Measurements from ENCODE around the gene STAC.
"Not testable (repeated sequence)": the region's sequence is repeated elsewhere in the genome, so short reads cannot be mapped to it uniquely, and the experiment has no call there.

Gene STAC

GRCh38 chr3:36451816-36452215 lies 71.5 kb downstream of the STAC start:
- H3K27ac ChIP-seq (ENCODE audit: poor library complexity, severe bottlenecking) = no peak overlapping the region
- no peaks in the 10 kb centered on the region for H3K27me3 ChIP-seq (ENCODE audit: insufficient read depth, poor library complexity, severe bottlenecking)
- H3K9me3 ChIP-seq (ENCODE audit: severe bottlenecking) = no peaks in the 10 kb centered on the region
- no peak overlapping the region for H3K4me3 ChIP-seq (ENCODE audit: severe bottlenecking)
- no peak for DNase-seq (ENCODE audit: low spot score)
- H3K36me3 ChIP-seq (ENCODE audit: low read depth) = no peaks in the 10 kb centered on the region
- no peak for TF ChIP-seq CTCF (IDR thresholded peaks at IDR 0.05; ENCODE audit: poor library complexity, severe bottlenecking)
- ATAC-seq (ENCODE audit: low read depth) = no peak
- no peaks in the 10 kb centered on the region for H3K4me1 ChIP-seq (ENCODE audit: insufficient read depth, poor library complexity, severe bottlenecking)

- ATAC-seq (ENCODE audit: low read depth); DNase-seq (ENCODE audit: low spot score); H3K4me1 ChIP-seq (ENCODE audit: insufficient read depth, poor library complexity, severe bottlenecking); H3K36me3 ChIP-seq (ENCODE audit: low read depth); H3K27ac ChIP-seq (ENCODE audit: poor library complexity, severe bottlenecking); H3K4me3 ChIP-seq (ENCODE audit: severe bottlenecking); H3K9me3 ChIP-seq (ENCODE audit: severe bottlenecking); H3K27me3 ChIP-seq (ENCODE audit: insufficient read depth, poor library complexity, severe bottlenecking): not testable (repeated sequence)
Observed at GRCh38 chr3:36453213-36453612, 72.9 kb downstream of the STAC start.

GRCh38 chr3:36453896-36454295 lies 73.6 kb downstream of the STAC start:
- H3K36me3 ChIP-seq (ENCODE audit: low read depth); H3K27ac ChIP-seq (ENCODE audit: poor library complexity, severe bottlenecking); ATAC-seq (ENCODE audit: low read depth); DNase-seq (ENCODE audit: low spot score); H3K4me3 ChIP-seq (ENCODE audit: severe bottlenecking); H3K9me3 ChIP-seq (ENCODE audit: severe bottlenecking); H3K4me1 ChIP-seq (ENCODE audit: insufficient read depth, poor library complexity, severe bottlenecking); H3K27me3 ChIP-seq (ENCODE audit: insufficient read depth, poor library complexity, severe bottlenecking): not testable (repeated sequence)

GRCh38 chr3:36455406-36455805 lies 75.1 kb downstream of the STAC start:
- H3K36me3 ChIP-seq (ENCODE audit: low read depth) = no peaks in the 10 kb centered on the region
- ATAC-seq (ENCODE audit: low read depth) (no peak), DNase-seq (ENCODE audit: low spot score) (no peak)
- H3K4me1 ChIP-seq (ENCODE audit: insufficient read depth, poor library complexity, severe bottlenecking) = no peaks in the 10 kb centered on the region
- H3K27me3 ChIP-seq (ENCODE audit: insufficient read depth, poor library complexity, severe bottlenecking) = no peaks in the 10 kb centered on the region
- no peaks in the 10 kb centered on the region for H3K9me3 ChIP-seq (ENCODE audit: severe bottlenecking)
- H3K27ac ChIP-seq (ENCODE audit: poor library complexity, severe bottlenecking) = no peak overlapping the region
- H3K4me3 ChIP-seq (ENCODE audit: severe bottlenecking) = no peak overlapping the region
- no peak for TF ChIP-seq CTCF (IDR thresholded peaks at IDR 0.05; ENCODE audit: poor library complexity, severe bottlenecking)

GRCh38 chr3:36456784-36457183 lies 76.5 kb downstream of the STAC start:
- Histone ChIP-seq H3K36me3 (ENCODE audit: low read depth) (no peaks in the 10 kb centered on the region), H3K4me1 (ENCODE audit: insufficient read depth, poor library complexity, severe bottlenecking) (no peaks in the 10 kb centered on the region), H3K4me3 (ENCODE audit: severe bottlenecking) (no peak overlapping the region), H3K9me3 (ENCODE audit: severe bottlenecking) (no peaks in the 10 kb centered on the region), H3K27ac (ENCODE audit: poor library complexity, severe bottlenecking) (no peak overlapping the region), H3K27me3 (ENCODE audit: insufficient read depth, poor library complexity, severe bottlenecking) (no peaks in the 10 kb centered on the region)
- no peak for TF ChIP-seq CTCF (IDR thresholded peaks at IDR 0.05; ENCODE audit: poor library complexity, severe bottlenecking)
- DNase-seq (ENCODE audit: low spot score) = no peak
- no peak for ATAC-seq (ENCODE audit: low read depth)

GRCh38 chr3:36457667-36458066 lies 77.4 kb downstream of the STAC start:
- DNase-seq (ENCODE audit: low spot score) (no peak), ATAC-seq (ENCODE audit: low read depth) (no peak)
- no peak overlapping the region for H3K27ac ChIP-seq (ENCODE audit: poor library complexity, severe bottlenecking)
- no peak for TF ChIP-seq CTCF (IDR thresholded peaks at IDR 0.05; ENCODE audit: poor library complexity, severe bottlenecking)
- no peaks in the 10 kb centered on the region for H3K27me3 ChIP-seq (ENCODE audit: insufficient read depth, poor library complexity, severe bottlenecking)
- H3K4me3 ChIP-seq (ENCODE audit: severe bottlenecking) = no peak overlapping the region
- no peaks in the 10 kb centered on the region for H3K9me3 ChIP-seq (ENCODE audit: severe bottlenecking)
- no peaks in the 10 kb centered on the region for H3K4me1 ChIP-seq (ENCODE audit: insufficient read depth, poor library complexity, severe bottlenecking)
- H3K36me3 ChIP-seq (ENCODE audit: low read depth) = no peaks in the 10 kb centered on the region
